GM18508 (cell line): ENCODE results near the gene PRKCE.

Source experiments
- ATAC-seq: cut with Tn5 transposase; IDR thresholded peaks from one replicate; pipeline ENCODE4 v1.9.1; 2021; ENCODE audit warnings: moderate number of reproducible peaks; ENCODE audit not compliant: insufficient read depth, unreplicated experiment

PRKCE gene

DNA sequence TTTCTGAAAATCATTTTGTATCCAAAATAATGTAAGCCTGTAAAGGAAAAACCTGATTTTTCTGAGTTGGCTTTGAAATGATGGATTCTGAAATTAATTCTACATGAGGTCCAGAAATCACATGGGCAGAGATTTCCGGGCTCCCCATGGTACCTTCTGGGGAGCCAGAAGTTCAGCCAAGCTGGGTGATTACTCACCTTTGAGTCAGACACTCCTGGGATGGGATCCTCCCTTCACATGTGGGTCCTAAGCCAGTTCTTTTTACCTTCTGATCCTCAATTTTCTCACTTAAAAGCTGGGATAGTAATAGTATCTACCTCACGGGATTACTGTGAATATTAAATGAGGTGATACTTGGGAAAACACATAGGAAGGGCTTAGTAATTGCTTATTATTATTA, 465.9 kb downstream of the PRKCE start:
- no peak for ATAC-seq

DNA sequence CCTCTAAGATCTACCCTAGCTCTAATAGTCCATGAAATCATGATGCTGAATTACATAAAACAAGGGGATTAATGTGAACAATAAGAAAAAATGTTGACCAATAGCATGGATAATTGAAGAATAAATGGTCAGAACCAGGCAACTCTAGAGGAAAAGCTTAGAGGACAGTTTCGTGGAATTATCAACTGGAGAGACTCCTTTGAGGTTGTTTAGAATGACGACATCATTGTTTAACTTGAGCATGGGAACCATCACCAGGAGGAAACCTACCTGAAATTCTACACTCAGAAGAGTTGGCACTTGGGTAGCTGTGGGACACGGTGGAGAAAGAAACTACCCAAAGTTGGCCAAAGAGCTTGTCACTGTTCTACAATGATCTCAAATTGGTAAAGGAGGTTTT, 466.5 kb downstream of the PRKCE start:
- ATAC-seq: no peak

DNA sequence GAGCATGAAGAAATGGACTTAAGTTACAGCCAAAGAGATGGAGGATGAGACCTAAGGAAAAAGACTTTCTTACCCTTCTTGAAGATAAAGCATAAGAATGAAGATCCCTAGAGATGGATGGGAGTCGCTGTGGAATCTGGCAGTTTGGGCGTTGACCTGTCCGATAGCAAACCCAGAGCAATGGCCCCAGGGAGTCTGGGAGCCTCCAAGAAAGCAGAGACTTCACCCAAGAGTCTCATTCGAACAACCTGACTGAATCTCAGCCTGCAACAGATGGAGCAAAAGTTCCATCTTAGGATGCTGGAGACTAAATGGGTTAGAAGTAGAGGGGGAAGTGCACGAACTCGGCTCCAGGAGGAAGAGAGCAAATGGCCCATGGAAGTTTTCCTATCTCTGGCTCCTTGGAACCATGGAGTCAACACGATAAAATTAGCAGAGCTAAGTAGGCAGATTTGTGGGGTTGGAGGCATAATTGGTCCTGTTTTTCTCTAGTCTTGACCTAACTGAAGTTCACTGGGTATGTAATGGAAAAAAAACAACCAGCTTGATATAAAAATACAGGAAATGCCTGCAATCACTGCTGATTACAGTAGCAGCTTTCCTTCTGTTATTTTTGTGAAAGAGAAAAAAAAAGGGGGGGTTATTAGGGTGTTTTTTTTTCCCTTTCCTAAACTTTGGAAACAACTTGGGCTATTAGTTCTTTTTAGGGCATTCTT, 467.3 kb downstream of the PRKCE start:
- no peak for ATAC-seq

DNA sequence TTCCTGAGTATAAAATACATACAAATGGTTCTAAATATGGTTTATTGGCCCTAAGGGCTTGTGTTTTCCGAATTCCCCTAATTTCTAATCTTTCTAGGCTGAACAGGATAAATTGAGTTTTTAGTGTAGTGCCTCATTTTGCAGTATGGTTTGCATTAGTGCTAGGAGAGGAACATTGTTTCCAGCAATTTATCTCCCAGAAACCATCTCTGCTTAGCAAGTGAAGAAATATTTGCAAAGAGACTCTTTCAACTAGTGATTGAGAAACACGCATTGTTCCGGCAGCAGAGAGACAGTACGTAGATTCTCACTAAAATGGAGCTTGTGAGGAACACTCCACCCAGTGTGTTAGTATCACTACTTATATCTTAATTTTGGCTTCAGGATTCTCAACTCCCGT, 468.0 kb downstream of the PRKCE start:
- no peak for ATAC-seq

DNA sequence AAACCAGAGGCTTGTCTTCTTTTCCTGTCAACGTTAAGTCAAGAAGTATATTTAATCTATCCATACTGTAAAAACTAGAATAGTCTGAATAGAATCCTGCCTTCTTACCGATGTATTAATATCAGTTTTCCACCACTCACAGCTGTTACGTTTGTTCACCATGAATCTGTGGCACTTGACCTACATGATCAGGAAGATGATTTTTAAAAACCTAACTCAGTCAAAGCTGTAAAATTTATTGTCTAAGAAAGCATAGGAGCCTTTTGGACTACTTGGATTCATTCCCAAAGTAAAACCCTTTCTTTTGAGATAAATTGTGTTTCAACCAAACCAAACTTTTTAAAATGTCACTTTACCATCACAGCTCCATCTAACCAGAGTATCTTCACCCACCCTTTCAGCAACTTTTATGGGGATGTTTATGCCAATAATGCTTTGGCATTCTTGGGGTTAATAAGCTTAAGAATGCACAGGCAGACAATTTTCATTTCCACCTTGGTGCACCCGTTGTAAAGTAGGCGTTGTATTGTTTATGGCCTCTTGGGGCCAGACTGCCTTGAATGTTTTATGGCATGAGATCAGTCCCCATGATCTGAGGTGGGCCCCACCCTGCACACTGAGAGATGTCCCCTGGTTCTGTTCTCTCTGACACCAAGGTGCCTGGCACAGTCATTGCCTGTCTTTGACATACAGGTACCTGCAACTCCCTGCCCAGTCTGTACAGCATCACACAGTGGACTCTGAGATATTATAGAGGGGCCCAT, 469.5 kb downstream of the PRKCE start:
- no peak for ATAC-seq

DNA sequence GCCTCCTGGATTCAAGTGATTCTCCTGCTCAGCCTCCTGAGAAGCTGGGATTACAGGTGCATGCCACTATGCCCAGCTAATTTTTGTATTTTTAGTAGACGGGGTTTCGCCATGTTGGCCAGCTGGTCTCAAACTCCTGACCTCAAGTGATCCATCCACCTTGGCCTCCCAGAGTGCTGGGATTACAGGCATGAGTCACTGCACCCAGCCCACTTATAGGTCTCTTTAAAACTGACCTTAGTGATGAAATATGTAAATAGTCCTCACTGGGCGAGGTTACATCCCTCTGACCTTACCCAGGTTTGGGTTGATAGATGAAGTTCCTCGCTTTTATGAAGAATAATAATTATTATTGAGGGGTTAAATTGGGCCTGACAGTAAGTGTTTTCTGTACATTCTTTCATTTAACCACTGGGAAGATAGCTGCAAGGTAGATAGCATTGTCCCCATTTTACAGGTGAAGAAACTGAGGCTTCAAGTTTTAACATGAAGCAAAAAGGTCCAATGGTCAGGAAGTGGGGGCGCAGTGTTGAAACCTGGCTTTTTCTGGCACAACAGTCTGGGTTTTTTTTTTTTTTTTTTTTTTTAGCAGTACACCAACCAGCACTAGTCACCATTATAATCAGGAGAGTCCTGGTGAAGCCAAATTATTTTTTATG, 471.0 kb downstream of the PRKCE start:
- no peak for ATAC-seq

DNA sequence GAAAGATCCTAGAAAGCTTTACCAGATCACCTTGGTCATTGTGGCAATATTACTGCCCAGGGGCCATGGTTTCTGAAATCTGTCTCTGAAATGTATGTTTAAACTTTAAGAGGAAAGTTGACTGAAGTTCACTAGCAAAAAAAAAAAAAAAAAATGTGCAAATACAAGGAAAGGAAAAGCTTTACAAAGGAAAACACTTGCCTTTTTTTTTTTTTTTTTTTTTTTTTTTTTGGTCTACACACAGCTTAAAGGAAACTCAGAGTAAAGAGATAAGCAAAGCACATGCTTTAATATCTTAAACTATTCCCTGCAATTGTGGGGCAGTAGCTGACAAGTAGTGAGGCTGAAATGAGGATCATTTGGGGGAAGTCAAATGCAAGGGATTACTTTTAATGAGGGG, 471.5 kb downstream of the PRKCE start:
- no peak for ATAC-seq

DNA sequence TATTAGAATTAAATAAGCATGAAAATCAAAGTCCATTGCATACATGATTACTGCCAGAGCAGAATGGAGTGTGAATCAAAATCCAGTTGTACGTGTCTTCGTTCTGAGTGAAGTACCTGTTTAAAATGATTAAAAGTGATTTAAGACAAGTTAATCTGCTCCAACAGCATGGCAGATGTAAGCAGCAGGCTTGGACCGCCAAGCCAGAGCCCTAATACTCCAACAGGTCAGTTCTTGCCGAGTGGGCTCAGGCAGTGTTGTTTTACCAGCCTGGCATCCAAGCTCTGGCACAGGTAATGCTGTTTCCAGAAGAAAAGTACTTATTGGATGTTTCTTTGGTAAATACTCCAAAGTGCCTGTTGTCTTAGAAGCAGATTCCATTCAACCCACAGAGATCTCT, 474.3 kb downstream of the PRKCE start:
- no peak for ATAC-seq

DNA sequence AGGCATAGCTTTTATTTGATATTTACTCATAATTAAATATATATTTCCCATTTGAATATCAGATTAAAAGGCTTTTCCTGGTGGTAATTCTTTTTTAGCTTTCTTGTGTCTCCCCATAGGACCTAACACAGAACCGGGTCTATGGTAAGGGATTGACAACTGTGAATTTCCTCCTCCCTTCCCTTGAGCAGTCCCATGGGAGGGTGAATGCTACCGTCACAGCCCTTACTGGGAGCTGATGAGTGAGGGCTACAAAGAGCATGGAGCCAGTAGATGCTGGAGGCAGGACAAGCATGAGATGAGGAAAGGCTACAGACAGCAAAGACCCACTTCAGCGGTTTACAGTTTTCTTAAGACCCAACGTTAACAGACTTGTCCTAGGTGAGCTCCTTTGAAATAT, 475.1 kb downstream of the PRKCE start:
- ATAC-seq: no peak

DNA sequence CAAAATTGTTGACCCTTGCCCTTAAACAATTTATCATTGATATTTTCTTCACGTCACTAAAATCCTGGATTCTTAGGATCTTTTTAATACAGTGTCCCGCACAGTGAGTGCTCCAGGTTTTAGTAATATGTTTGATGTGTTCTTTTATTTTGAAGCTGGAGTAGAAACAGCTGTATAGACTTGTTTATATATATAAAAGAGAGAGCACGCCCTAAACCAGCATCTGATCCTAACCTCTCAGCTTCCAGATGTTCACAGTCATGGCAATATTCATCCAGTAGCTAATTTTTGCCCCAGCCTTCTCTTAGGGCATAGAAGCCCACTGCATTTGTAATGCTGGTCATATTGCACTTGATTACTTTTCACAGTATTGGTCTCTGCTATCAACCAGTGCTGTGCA, 475.7 kb downstream of the PRKCE start:
- no peak for ATAC-seq

DNA sequence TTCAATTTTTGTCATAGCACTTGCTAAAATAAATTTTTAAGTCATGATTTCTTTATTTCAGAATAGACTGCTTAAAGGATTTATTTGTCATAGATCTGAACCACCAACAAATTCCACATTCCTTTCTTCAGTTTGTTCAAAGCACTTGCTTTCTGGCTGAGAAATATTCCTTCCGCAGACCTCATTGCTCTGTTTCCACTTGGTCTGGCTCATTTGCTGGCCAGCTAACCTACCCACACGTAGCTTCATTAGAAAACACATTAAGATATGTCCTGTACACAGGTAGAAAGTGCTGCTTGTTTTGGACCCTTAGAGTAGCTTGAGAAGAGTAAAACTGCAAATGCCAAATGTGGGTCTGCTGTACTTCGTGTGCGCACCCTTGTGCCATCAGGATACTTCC, 479.0 kb downstream of the PRKCE start:
- ATAC-seq: no peak

DNA sequence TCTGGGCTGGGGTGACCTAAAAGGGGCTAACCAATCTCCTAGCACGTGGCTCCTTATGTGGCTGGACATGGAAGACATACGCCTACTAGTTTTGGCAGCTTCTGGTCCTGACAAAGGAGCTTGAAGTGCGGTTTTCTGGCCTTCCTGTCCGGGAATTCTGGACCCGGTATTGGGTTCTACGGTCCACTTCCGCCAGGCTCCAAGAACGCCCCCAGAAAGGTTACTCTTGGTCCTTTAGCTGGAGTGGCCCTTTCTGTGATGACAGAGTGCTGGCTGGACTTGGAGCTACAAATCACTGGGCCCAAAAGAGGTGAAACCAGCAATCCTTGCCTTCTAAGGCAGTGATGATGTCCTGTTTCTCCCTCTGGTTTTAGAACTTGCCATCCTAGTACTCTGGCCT, 481.5 kb downstream of the PRKCE start:
- ATAC-seq: no peak

DNA sequence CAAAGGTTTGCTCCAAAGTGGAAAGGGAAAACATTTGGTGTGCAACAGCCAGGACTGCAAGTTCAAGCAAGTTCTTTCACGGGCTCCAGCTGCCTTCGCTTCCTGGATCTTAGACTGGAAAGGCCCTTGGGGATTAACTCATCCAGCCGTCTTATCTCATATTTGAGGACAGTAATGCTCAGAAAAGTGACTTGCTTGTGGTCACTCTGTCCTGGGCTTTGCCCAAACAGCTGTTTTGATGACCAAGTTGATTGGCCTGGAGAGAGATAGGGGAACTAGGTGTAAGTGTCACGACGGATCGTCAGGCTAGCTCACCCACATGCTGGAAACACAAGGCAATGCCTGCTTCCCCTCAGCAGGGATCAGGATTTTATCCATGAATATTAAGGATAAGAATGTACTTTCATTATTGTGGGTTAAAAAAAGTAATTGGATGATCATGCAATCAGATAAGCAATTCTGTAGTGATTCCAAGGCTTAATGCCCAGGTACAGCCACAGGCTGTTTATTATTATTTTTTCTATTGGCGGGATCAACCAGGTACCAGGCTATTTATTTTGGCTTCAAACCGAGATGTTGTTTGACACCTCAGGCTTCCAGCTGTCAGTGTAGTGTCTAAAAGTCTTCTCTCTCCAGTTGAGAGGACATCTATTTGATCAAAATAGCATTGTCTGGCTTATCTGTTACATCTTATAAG, 483.2 kb downstream of the PRKCE start:
- ATAC-seq: no peak

DNA sequence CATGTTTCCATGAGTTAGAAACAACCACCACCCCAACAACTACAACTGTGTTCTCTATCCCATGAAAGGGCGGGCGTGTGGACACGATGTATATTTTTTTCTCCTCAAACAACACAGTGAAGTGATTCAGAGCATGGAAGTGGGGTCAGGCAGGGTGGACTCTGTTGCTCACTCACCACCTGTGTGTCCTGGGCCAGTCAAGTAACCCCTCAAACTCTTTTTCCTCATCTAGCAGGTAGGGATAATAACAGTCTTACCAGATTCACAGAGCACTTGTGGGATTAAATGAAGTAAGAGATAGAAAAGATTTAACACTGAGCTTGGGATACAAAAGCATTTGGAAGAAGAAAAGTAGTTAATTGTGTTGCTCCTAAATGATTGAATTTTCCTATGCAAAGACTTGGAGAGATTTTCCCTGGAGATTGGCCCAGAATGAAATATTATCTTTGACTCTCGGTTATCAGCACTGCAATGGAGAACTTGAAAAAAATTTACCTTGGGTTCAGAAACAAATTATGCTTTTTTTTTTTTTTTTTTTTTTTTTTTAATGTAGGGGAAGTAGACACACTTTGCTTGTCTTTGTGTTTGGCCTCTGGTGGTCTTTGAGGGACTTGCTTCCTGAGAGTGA, 483.9 kb downstream of the PRKCE start:
- ATAC-seq: no peak

DNA sequence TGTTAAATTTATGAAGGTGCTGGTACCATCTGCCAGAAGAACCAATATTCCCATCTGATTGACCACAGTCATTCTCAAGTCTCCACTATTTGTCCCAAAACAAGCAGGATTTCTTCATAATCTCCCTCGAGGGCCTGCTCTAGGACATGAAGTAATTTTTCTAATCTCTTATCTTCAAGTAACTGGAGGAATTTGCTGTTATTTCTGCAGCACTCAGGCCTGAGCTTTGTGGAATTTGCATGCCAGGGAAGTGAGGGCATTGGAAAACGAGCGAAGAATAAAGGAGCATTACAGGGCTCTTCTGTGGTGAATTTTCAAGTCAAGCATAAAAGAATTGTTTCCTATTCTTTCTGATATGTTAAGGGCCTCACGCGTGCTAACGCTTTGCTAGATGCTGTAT, 484.5 kb downstream of the PRKCE start:
- ATAC-seq: no peak

DNA sequence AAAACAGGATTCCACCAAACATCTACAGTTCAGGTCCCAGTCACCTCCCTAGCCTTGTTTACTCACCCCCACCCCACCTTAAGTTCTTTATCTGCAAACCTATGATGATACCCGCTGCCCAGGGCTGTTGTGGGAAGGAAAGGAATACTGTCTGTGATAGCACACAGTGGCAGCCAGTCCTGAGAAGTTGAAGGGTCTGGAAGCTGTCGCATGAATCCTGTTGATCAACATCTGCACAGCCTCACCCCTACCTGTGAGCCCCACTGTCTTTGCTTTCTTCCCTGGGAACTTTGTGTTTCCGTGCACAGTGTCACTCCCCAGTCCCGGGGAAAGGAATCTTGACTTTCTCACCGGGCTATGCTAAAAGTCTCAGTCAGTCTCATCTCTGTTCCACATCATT, 485.0 kb downstream of the PRKCE start:
- no peak for ATAC-seq

DNA sequence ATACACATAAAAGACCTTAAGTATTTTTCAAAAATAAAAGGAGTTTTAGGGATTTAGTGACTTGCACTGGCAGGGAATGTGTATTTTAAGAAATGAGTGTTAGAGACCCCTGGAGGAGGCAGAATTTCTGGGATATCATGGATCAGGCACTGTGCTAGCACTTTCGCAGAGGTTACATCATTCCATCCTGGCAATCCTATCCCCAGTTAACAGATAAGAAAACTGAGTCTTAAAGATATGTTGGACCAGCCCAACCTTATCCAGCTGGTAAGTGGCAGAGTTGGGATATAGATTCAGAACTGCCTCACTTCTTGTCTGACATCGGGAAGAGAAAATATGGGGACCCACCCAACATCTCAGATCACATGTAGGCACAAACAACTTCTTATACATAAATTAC, 485.5 kb downstream of the PRKCE start:
- no peak for ATAC-seq

DNA sequence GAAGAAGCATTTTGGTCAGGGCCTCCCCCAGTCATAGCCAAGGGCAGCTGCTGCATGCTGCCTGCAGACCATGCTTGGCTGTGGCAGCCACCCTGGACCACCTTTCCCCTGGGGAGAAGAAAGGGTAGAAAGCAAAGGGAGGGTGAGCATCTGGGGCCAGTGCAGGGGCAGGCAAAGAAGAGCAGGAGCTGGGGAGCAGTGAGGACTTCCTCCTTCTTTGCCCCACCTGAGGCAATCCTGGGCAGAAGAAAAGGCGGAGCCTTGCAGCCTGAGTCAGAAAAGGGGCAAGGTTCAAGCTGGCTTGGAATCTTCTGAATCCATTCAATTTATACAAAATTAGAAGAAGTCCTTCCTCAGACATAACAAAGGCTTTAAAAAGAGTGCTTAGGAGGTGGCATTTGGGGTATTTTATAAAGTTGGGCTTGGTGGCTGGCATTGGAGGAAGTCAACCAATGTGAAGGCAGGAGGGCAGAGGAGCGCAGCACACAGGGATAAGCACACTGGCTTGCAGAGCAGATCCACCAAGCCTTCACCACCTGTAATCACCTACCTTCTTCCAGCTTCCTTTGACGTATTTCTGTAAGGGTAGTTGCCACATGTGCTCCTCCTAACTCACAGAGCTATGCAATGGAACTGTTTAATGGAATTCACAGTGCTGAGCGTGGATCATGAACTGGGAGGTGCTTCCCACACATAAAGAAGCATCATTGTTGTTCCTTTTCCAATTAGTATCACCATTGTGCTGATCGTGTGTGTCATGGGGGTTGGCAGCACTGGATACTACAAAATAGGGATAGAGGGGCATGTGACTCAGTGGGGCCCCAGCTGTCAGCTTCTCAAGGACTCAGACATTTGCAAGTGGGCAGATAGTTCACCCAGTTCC, 491.3 kb downstream of the PRKCE start:
- ATAC-seq: no peak

DNA sequence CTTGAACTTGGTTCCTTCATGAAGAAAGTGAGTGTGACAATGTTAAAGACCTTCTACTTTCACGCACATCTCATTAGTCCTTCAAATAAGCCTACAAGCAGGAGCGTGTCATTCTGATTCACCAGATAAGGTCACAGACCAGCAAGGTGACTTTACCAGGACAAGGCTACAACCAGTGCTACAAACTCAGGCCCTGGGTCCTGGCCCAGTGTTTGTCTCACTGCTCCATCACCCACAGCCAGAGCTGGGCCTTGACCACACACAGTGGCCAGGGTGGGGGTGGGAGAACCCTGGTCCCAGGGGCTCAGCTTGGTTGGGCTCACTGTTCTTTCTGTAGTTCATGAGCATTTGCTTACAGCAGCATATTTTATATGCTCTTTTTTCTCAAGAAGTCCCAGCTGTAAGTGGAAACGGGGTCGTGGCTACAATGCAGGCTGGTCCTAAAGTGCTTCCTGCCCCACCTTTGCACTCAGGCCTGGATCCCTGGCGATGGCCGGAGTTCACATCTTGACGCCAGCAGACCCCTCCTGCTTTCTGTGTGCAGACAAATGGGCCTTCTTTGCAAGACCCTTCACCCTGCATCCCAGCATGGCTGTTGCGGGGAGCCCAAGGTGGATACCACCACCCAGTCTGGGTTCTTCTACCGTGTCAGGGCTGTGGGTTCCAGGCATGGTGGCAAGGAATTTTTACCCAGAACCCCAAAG, 492.1 kb downstream of the PRKCE start:
- ATAC-seq: no peak
